Activated CD8-positive, alpha-beta memory T cell treated with anti-CD3 and anti-CD28 coated beads for 1 hour (primary cell): Measurements from ENCODE around the gene ATP4B.

Source experiments
- DNase-seq, 2 donors: peaks; one replicate each; pipeline ENCODE4 v3.0.0-alpha.2; 2020; ENCODE audit warnings: low read depth in 1 of 2; ENCODE audit errors: extremely low read depth in 1 of 2

ATP4B gene

DNA sequence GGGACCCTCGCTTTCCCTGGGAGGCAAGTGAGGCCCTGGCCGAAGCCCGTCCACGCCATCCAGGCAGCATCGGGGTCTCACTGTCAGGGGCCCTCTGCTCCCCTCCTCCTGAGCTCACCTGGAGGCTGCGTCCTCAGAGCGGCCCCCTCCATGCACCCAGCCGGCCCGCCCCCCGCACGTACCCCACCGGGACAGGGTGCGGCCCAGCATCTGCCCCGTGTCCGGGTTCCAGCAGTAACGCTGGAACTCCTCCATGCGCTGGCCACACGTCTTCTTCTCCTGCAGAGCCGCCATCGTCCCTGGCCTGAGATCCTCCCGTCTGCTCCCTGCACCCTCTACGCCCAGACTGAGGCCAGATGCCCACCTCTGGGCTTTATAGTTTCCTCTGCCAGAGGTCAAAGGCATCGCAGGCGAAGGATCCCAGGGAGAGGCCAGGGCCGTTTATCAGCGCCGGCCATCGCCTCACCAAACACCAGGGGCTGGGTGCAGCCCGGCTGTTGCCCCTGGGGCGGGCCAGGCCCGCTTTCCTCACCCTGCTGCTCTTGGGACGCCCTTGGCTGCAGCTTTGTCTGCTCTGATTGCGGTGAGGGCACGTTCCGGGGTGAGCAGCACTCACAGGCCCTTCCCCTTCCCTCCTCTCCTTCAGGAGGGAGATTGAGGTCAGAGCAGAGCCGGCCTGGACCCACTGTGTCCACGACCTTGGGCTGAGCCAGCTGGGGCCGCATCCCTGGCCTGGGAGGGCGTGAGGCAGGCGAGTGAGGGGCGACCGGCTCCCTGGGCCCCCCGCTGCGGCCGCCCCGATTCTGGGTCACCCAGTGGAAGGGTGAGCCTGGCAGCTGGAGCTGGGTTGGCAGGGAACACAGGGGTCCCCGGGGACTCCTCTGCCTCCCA, at the start of gene ATP4B:
ATP4B (minus strand) TSS at position 348 of the 891 bp plus-strand sequence; CDS start at position 294, 54 bp downstream.
- DNase-seq = no peak

DNA sequence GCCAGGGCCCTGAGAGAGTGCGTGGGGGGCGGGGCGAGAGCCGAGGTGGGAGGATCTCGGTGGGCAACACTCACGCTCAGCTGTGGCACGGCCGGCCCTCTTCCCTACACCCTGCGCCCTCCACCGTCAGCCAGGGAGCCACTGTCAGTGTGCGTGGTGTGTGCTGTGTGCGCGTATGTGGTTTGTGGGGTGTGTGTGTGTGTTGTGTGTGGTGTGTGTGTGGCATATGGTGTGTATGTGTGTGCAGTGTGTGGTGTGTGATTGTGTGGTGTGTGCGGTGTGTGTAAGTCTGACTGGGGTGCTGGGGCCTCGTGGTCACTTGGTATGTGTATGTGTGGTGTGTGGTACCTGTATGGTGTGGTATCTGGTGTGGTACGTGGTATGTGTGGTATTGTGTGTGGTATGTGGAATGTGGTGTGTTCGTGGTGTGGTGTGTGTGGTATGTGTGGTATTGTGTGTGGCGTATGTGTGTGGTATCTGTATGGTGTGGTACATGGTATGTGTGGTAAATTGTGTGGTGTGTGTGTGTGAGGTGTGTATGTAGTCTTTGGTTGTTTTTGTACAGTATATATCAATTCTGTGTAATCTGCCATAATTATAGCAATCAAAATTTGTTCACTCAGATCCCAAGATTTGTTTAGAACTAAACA, 14.1 kb upstream of the ATP4B start:
- no peak for DNase-seq

DNA sequence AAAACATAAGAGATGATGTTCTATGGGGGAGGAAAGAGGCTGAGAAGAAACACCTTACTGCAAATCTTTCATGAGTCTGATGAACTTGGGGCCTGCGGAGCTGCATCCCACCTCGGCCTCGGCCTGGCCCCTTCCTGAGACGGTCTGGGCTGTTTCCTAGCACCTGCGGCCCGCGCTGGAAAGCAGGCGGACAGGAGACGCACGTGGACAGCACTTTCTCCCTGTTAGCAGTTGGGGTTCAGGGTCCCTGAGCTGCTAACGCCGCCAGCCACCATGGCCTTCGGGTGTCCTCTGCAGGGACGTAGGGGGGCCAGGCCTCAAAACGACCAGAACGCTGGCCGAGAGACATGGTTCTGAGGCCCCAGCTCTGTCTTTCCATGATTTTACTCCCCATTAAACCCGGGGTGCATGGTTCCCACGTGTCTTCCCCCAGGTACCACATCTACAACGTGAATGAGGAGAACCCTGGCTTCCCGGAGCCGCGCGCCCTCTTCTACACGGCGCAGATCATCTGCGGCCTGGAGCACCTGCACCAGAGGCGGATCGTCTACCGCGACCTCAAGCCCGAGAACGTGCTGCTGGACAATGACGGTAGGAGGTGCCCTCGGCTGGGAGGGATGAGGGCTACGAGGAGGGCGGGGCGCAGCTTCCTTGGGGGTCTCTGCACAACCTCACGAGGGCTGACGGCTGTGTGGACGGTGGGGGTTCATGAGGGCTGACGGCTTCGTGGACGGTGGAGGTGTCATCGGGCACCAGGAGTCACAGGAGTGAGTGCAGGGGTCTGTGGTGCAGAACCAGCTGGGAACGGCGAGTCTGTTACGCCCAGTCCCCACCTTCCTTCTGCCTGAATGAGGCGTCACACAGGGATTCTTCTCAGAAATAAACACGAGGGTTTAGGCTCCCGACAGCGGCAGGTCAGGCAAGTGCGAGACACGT, 13.3 kb upstream of the ATP4B start:
- no peak for DNase-seq

DNA sequence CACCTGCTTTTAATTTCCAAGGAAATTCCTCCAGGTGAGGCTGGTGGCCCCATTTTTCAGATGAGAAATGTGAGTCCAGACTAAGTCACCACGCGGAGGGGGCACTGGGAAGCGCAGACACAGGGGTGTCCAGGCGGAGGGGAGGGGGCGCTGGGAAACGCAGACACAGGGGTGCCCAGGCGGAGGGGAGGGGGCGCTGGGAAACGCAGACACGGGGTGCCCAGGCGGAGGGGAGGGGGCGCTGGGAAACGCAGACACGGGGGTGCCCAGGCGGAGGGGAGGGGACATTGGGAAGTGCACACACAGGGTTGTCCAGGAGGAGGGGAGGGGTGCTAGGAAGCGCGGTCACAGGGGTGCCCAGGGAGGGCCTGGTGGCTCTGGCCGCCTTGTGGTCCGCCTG, 12.5 kb upstream of the ATP4B start:
- no peak for DNase-seq

DNA sequence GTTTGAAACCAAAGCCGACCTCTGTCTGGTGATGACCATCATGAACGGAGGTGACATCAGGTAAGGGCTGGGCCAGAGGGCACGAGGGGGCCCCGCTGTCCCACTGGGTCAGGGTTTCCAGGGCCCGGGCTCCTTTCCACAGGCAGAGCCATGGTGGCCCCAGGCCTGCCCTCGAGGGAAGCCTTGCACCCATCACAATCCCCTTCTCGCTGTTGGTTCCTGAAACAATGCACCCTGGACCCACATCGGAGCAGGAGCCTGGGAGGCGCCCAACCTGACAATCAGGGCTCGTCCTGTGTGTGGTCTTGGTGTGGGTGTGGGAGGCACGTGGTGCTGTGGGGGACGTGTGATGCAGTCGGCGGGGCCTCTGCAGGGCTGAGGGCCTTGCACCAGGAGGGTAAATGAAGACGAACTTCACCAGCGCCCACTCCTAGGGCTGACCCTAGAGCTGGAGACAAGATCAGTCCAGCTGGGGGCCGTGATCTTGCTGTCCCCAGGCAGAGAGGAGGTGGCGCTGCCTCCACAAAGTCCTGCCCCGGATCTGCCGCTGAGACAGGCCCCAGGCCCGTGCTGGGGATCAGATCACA, 11.8 kb upstream of the ATP4B start:
- DNase-seq = no peak

DNA sequence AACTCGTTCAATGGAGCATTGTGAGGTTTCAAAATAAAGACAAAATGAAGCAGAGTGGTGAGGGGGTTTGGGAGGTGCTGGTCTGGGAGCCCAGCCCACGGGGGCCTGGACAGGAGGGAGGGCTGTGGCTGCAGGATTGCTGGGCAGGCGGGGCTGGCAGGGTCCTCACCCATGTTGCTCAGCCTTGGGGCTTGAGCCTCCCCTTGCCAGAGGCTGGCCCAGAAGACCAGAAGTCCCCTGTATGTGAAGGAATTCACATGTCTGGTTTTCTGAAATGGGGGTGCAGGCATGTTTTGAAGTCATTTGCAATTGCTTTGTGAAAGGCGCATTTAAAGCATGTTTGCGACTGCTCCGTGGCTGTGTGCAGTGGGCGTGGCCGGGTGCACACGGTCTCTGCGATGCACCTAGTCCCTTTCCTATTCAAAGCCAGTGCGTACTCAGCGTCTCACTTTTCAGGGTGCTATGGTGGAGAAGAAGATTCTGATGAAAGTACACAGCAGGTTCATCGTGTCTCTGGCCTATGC, 11.3 kb upstream of the ATP4B start:
- no peak for DNase-seq

DNA sequence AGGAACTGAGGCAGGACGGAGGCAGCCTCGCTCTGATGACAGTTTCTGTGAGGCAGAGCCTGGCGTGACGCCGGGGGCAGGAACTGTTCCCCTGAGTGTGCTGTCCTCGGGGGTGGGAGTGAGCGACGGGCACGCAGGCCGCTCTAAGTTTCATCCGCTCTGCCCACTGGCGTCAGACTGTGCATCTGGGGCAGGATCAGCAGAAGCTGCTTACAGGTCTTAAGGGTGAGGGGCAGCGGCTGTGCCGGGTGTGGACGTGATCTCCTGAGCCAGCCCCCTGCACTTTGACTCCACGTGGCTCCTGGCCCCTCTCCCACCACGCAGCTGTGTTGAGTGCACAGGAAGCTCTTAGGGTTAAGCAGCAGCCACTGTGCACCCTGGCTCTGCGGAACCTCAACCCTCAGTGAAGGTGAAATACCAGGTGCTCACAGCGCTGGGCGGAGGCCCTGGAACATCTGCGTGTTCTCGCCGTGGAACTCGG, 10.5 kb upstream of the ATP4B start:
- no peak for DNase-seq

DNA sequence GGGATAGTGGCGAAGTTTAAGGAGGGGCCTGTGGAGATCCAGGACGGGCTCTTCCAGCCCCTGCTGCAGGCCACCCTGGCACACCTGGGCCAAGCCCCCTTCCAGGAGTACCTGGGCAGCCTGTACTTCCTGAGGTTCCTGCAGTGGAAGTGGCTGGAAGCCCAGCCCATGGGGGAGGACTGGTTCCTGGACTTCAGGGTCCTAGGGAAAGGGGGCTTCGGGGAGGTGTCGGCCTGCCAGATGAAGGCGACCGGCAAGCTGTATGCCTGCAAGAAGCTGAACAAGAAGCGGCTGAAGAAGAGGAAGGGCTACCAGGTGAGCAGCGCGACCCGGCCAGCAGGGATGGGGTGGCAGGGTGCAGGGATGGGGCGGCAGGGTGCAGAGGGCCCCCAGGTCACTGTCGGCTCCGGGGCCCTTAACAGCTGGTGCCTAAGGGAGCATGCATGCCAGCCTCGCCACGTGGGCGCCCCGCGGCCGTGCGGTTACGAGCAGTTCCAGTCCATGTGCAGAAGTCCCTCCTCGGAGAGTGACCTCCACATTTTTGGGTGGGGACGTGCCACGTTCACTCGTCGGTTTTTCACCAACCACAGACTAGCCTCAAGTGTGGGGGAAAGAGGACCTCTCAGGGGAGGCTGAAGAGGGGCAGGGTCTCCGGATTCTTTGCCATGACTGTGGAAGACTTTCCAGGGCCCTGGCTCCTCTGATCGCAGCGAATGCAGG, 9.9 kb upstream of the ATP4B start:
- DNase-seq = no peak

DNA sequence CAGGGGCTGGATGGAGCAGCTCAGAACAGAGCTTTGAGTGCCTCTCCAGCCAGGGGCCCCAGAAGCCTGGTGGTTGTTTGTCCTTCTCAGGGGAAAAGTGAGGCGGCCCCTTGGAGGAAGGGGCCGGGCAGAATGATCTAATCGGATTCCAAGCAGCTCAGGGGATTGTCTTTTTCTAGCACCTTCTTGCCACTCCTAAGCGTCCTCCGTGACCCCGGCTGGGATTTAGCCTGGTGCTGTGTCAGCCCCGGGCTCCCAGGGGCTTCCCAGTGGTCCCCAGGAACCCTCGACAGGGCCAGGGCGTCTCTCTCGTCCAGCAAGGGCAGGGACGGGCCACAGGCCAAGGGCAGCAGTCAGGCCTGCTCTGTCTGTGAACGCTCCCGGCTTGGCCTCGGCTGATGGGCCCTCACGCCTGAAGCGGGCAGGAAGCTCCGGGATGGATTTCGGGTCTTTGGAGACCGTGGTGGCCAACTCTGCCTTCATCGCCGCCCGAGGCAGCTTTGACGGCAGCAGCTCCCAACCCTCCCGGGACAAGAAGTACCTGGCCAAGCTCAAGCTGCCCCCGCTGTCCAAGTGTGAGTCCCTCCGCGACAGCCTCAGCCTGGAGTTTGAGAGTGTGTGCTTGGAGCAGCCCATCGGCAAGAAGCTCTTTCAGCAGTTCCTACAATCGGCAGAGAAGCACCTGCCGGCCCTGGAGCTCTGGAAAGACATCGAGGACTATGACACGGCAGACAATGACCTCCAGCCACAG, 9.1 kb upstream of the ATP4B start, which contains the start of gene GRK1:
GRK1 (plus strand) TSS at position 269 of the 751 bp plus-strand sequence; CDS start at position 437, 168 bp downstream.
- no peak for DNase-seq

DNA sequence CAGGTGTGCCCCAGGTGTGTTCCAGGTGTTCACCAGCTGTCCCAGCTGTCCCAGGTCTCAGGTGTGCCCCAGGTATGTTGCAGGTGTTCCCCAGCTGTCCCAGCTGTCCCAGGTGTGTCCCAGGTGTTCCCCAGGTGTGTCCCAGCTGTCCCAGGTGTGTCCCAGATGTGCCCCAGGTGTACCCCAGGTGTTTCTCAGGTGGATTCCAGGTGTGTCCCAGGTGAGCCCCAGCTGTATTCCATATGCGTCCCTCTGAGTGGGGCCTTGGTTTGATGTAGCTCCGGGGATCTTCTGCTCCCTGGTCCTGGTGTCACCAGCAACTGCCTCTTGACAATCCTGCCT, 8.3 kb upstream of the ATP4B start:
- DNase-seq = no peak

DNA sequence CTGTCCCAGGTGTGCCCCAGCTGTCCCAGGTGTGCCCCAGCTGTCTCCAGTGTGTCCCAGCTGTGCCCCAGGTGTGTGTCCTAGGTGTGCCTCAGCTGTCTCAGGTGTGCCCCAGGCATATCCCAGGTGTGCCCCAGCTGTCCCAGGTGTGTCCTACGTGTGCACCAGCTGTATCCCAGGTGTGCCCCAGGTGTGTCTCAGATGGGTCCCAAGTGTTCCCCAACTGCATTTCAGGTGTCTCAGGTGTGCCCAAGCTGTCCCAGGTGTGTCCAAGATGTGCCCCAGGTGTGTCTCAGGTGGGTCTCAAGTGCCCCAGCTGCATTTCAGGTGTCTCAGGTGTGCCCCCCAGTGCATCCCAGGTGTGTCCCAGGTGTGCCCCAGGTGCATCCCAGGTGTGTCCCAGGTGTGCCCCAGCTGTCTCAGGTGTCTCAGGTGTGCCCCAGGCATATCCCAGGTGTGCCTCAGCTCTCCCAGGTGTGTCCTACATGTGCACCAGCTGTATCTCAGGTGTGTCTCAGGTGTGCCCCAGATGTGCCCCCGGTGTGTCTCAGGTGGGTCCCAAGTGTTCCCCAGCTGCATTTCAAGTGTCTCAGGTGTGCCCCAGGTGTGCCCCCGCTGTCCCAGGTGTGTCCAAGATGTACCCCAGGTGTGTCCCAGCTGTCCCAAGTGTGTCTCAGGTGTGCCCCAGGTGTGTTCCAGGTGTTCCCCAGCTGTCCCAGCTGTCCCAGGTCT, 7.8 kb upstream of the ATP4B start:
- no peak for DNase-seq

DNA sequence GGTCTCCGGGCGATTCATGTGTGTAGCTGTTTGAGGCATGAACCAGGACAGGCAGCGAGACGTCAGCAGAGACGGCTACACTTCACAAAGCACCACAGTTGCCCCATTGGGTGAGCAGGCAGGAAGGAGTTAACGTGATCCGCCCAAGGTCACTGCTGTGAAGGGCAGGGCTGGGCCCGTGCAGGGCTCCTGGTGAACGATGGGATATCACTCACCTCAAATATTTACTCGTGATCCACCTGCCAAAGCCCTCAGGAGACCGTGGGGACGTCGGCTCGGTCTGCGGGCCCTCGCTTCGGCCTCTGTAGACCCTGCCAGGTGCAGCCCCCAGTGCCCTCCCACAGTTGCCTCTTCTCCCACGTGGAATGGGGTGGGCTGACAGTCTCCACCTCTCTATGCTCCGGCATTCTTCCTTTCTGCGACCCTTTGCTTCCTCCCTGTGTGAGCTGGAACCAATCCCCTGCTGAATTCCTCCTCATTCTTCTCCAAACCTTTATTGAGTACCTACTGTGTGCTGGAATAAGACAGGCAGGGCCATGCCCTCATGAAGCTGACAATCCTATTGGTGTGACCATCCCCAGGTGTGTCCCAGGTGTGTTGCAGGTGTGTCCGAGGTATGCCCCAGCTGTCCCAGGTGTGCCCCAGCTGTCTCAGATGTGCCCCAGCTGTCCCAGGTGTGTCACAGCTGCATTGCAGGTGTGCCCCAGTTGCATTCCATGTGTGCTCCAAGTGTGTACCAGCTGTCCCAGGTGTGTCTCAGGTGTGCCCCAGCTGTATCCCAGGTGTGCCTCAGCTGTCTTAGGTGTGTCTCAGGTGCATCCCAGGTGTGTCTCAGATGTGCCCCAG, 7.0 kb upstream of the ATP4B start:
- no peak for DNase-seq

DNA sequence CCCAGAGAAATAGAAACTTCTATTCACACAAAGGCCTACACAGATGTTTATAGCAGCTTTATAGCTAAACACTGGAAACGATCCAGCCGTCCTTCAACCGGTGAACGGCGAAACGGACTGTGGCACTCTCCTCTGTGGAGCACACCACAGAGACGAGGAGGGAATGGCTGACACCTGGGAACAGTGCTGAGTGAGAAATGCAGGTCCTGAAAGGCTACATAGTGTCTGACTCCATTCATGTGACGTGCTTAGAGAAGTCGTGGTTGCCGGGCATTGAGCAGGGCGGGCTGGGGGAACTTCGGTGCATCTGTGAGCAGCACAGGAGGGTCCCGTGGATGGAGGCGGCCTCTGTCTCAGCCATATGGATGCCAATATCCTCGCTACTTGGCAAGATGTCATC, 5.9 kb upstream of the ATP4B start:
- DNase-seq = no peak

DNA sequence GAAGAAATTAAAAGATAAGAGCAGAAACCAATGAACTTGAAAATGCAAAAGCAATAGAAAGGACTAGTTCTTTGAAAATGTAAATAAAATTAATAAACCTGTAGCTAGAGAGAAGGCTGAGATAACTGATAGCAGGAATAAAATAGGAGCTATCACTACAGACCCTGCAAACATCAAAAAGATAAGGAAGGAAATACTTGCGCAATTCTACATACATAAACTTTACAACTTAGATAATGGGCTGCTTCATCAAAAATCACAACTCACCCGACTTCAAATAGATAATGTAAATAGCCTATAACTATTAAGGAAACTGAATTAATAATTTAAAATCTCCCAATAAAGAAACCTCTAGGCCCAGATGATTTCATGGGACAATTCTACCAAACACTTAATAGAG, 3.5 kb upstream of the ATP4B start:
- DNase-seq = no peak

DNA sequence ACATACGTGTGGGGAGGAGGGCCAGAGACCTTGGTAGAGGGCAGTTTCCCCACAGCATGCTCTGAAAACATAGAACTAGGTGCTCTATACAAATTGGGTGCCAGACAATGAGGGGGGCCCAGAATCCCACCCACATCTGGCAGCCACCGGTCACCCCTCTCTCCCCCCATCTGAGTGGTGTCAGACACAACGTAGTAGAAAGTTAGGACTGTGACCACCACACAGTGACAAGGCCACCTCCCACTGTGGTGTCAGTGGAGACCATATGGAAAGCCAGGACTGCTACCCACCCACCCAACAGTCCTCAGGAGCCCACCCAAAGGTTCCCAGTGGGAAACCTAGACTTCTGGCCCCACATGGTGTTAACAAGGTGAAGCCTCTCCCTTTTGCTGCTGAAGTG, 2.1 kb upstream of the ATP4B start:
- no peak for DNase-seq

DNA sequence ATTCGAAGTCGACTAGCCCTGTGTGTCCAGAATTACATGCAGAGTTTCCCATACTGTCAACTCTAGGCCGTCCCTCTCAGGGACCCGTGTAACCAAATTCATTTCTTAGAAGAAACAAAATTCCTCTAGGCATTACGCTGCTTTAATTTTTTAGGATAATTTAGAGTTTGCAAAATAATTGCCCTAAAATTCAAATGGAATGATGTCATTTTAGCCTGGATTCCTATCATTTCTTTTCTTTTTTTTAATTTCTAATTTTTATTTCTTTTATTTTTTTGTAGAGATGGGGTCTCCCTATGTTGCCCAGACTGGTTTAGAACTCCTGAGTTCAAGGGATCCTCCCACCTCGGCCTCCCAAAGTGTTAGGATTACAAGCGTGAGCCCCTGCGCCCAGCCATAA, 1.3 kb upstream of the ATP4B start:
- no peak for DNase-seq

DNA sequence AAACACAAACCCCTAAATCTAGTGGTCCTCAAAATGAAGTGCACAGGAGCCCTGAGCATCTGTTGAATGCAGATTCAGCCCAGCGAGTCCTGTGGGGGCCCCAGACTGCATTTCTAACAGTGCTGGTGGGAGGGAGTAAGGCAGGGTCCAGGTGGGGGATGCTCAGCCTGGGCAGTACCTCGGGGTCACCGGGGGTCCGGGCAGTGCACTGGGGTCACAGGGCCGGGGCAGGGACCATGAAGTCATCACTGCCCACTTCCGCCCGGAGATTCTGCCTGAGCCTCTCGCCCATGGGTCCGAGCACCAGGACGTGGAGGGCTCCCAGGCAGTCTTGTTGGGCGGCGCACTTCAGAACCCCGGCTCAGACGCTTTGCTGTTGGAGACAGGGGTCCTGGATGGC, 838 bp upstream of the ATP4B start:
- no peak for DNase-seq
